SK-N-MC (cell line): ENCODE results near the gene ARHGAP18.

Experiments
- EZH2 ChIP-seq: fragments of 200-600 bp; sonication (generic); IDR thresholded peaks from one replicate; pipeline ENCODE4 v1.6.1; 2017; ENCODE audit warnings: antibody characterized with exemption
- FOXP2 ChIP-seq: optimal IDR thresholded peaks from 2 replicates; pipeline ENCODE3; 2011; ENCODE audit warnings: mild to moderate bottlenecking, moderate library complexity; ENCODE audit not compliant: insufficient read depth; ENCODE audit errors: extremely low read length, control extremely low read depth
- POLR2AphosphoS5 ChIP-seq: IDR thresholded peaks from 2 replicates; pipeline ENCODE4 v1.6.1; 2012; ENCODE audit warnings: mild to moderate bottlenecking, low read depth, low read length, borderline replicate concordance

- TF ChIP-seq EZH2 (no peak), POLR2AphosphoS5 (no peak), FOXP2 (no peak)
These were observed 101.0 kb downstream of the ARHGAP18 start for GRCh38 chr6:129608886-129609537.
